ENCODE results near the gene SUSD6.
"Not testable (repeated sequence)": the region's sequence is repeated elsewhere in the genome, so short reads cannot be mapped to it uniquely, and the experiment has no call there.

Gene SUSD6

DNA sequence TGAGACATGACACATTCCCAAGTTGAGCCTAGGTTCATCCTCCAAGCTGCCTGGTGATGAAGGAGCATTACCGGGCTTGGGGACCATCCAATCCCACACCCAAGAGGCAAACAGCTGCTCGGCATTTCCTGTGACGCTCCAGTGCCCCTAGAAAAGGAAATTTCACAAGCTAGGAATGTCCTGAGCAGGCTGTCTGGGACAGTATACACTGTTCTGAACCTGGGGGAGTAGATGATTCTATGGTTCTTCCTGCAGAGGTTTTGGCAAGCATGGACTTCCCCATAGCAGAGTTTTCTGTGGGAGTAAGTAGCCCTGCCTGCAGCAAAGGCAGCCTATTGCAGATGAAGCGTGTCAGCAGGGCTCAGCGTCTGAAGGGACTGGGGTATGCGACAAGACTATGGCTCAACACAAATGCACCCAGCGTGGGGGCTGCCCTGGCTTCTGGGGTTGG is 108.1 kb downstream of the SUSD6 start:
- TF ChIP-seq, protein P1, sequence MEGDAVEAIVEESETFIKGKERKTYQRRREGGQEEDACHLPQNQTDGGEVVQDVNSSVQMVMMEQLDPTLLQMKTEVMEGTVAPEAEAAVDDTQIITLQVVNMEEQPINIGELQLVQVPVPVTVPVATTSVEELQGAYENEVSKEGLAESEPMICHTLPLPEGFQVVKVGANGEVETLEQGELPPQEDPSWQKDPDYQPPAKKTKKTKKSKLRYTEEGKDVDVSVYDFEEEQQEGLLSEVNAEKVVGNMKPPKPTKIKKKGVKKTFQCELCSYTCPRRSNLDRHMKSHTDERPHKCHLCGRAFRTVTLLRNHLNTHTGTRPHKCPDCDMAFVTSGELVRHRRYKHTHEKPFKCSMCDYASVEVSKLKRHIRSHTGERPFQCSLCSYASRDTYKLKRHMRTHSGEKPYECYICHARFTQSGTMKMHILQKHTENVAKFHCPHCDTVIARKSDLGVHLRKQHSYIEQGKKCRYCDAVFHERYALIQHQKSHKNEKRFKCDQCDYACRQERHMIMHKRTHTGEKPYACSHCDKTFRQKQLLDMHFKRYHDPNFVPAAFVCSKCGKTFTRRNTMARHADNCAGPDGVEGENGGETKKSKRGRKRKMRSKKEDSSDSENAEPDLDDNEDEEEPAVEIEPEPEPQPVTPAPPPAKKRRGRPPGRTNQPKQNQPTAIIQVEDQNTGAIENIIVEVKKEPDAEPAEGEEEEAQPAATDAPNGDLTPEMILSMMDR (conservative IDR thresholded peaks at IDR 0.05; ENCODE audit: low read length), result no peak
- no peak overlapping the region for H3K4me3 ChIP-seq (ENCODE audit: low read length)
- DNase-seq (ENCODE audit: low read depth), result peak; percentile 97

DNA sequence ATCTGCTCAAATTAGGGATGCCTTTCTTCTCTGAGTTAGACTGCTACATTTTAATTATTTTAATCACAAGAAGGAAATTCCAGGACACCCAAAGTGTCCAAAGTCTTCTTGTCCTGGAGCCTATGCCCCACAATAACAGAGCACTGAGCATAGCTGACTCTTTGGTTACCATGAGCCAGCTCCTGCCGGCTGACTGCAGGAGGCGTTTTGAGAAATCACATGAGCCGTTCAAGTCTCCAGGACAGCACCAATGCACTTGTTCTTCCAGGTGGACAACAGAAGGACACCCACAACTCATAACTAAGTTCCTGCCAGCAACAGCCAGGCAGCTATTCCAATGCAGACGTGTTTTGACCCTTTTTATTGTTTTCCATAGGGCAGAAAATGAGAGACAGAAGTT is 109.5 kb downstream of the SUSD6 start:
- no peak for DNase-seq (ENCODE audit: low read depth)
- H3K4me3 ChIP-seq (ENCODE audit: low read length), result no peak overlapping the region
- TF ChIP-seq, protein P1 (conservative IDR thresholded peaks at IDR 0.05; ENCODE audit: low read length), result no peak

DNA sequence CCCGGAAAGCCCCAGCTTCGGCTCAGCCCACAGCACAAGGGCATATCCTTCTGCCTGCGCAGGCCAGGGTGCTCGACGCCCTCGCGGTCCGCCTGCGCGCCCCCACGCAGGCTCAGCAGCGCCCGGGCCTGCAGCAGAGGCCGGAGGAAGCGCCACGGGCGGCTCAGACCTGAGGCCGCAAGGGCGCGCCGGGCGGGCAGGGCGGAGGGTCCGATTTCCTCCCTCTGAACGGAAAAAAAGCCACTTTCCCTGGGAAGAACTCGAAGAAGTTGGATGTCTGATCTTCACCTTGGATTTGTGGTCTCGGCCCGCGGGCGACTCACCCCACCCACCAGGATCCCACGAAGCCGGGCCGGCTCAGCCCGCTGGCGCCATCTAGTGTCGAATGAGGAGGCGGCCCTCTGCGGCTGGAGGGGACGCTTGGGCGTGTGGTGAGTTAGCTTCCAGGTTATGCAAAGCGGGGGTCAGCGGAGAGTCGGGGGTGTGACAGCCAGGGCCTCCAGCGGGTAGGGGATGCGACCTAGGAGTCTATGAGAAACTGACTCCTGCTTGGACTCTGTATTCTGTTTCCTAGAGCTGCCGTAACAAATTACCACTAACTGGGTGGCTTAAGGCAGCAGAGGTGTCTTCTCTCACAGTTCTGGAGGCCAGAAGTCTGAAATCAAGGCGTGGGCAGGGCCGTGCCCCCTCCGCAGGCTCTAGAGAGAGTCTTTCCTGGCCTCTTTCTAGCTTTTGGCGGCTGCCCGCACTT is 115.5 kb downstream of the SUSD6 start:
- DNase-seq (ENCODE audit: low read depth), result peak; percentile 57
- TF ChIP-seq, protein P1 (conservative IDR thresholded peaks at IDR 0.05; ENCODE audit: low read length), result peak; percentile 85
- peak overlapping the region; percentile 53 for H3K4me3 ChIP-seq (ENCODE audit: low read length)

DNA sequence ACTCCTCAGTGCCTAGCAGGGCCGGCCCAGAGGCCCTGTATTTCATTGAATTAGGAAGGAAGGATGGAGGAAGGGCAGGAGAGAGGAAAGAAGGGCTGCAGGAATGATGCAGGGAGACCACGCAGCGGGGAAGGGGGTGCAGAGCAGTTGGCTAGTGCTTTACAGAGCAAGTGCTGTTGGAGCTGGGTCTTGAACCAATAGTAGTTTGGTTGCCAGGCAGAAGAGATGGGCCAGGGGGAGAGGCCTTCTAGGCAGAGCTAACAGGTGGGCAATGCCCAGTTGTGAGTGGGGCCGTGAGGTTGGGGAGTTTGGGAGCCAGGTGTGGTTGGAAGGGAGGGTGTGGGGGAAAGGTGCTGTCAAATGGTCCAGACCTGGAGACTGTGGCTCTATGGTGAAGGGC is 116.5 kb downstream of the SUSD6 start:
- no peak overlapping the region for H3K4me3 ChIP-seq (ENCODE audit: low read length)
- no peak for DNase-seq (ENCODE audit: low read depth)
- TF ChIP-seq, protein P1 (conservative IDR thresholded peaks at IDR 0.05; ENCODE audit: low read length), result no peak

DNA sequence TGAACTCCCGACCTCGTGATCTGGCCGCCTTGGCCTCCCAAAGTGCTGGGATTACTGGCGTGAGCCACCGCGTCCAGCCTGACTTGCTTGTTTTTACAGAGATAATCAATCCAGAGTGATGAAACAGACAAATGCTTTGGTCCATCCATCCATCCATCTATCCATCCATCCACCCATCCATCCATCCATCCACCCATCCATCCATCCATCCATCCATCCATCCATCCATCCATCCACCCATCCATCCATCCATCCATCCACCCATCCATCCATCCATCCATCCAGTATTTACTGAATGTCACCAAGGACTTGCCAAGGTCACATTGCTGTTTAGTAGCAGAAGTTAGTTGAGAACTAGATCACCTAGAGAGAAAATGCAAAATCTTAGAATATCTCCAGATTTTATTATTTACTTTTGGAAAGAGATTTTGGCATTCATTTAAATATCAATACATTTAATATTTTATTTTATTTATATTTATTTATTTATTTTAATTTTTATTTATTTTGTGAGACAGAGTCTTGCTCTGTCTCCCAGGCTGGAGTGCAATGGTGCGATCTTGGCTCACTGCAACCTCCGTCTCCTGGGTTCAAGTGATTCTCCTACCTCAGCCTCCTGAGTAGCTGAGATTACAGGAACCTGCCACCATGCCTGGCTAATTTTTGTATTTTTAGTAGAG is 120.7 kb downstream of the SUSD6 start:
- not testable (repeated sequence) for DNase-seq (ENCODE audit: low read depth); H3K4me3 ChIP-seq (ENCODE audit: low read length)

DNA sequence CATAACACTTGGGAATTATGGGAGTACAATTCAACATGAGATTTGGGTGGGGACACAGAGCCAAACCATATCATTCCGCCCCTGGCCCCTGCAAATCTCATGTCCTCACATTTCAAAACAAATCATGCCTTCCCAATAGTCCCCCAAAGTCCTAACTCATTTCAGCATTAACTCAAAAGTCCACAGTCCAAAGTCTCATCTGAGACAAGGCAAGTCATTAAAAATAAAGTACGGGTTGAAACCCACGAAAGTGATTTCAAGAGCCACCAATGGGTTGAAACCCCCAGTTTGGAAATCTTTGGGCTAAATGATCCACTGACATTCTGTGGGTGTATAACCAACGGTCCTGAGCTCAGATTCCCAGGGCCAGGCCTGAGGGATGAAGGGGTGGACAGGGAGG is 125.0 kb downstream of the SUSD6 start:
- not testable (repeated sequence) for H3K4me3 ChIP-seq (ENCODE audit: low read length); DNase-seq (ENCODE audit: low read depth)

DNA sequence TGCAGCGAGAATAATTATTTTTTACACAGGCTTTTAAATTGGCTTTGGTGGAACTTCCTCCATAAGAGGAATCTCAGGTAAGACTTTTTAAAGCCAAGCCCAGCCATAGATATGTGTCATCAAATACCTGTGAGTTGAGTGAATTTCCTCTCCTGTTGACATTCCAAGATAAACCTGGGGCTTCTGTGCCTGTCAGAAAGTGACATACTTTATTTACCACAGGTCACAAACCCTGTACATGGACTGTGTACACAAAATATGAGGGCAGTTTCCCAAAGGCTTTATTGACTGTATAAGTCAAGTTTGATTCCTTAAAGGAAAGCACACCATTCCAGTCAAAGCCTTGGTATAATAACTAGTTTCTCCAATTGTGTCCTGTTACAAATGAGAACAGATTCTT is 129.7 kb downstream of the SUSD6 start:
- DNase-seq (ENCODE audit: low read depth), result no peak
- no peak overlapping the region for H3K4me3 ChIP-seq (ENCODE audit: low read length)
- TF ChIP-seq, protein P1 (conservative IDR thresholded peaks at IDR 0.05; ENCODE audit: low read length), result no peak

DNA sequence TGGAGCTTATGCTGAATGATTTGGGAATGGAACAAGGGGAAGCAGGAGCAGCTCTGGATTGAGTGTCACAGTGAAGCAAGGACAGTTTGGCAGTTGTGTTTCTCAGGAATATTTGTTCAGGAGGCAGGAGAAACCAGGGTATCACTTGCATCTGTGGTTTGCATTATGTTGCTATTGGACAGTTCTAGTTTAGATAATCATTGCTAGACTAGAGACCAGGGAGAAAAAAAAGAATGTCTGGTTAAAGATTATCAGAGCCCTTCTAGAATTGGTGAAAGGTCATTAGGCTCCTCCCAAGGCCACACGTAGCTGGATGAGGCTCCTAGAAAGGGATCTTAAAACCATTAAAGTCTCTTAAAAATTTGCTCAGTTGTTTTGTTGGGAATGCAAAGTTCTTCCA is 138.6 kb downstream of the SUSD6 start:
- DNase-seq (ENCODE audit: low read depth), result no peak
- TF ChIP-seq, protein P1 (conservative IDR thresholded peaks at IDR 0.05; ENCODE audit: low read length), result no peak
- no peak overlapping the region for H3K4me3 ChIP-seq (ENCODE audit: low read length)

All from AG10803 (cell line).